HepG2 (cell line): ENCODE results near the gene SYT11. TPM values are rescaled to one million over a fixed set of nuclear protein-coding genes. Genes with fewer than 3 reads are reported as not detected.
A peak's percentile ranks its signal among the peaks of the same experiment; 100 is the strongest.

Experiments
- FOSL2 ChIP-seq: sonication (generic); formaldehyde crosslinking; IDR thresholded peaks from 2 replicates; pipeline ENCODE4 v1.4.0; 2020; ENCODE audit warnings: missing genetic modification reagents
- JARID2 ChIP-seq: sonication (generic); formaldehyde crosslinking; IDR thresholded peaks from 2 replicates; pipeline ENCODE4 v1.8.1; 2023; ENCODE audit warnings: missing genetic modification reagents, inconsistent platforms; ENCODE audit not compliant: insufficient replicate concordance
- MED8 ChIP-seq: sonication (generic); formaldehyde crosslinking; IDR thresholded peaks from 2 replicates; pipeline ENCODE4 v1.8.1; 2023; ENCODE audit warnings: mild to moderate bottlenecking, missing genetic modification reagents; ENCODE audit not compliant: insufficient replicate concordance
- MXD3 ChIP-seq: IDR thresholded peaks from 2 replicates; pipeline ENCODE4 v1.6.1; 2016; ENCODE audit warnings: mild to moderate bottlenecking, missing biosample characterization, missing genetic modification reagents
- SMARCC2 ChIP-seq: fragments of 450-650 bp; IDR thresholded peaks from 2 replicates; pipeline ENCODE4 v1.6.1; 2017; ENCODE audit warnings: antibody characterized with exemption, mild to moderate bottlenecking
- THAP11 ChIP-seq: IDR thresholded peaks from 2 replicates; pipeline ENCODE4 v1.6.1; 2016; ENCODE audit warnings: missing biosample characterization, missing genetic modification reagents
- ZBTB46 ChIP-seq: sonication (generic); formaldehyde crosslinking; IDR thresholded peaks from 2 replicates; pipeline ENCODE4 v1.4.0; 2020; ENCODE audit warnings: mild to moderate bottlenecking, missing genetic modification reagents, borderline replicate concordance
- ZFX ChIP-seq: sonication (generic); formaldehyde crosslinking; IDR thresholded peaks from 2 replicates; pipeline ENCODE4 v1.4.0; 2020; ENCODE audit warnings: mild to moderate bottlenecking, low read depth, missing genetic modification reagents, moderate library complexity
- ZNF18 ChIP-seq: sonication (generic); formaldehyde crosslinking; IDR thresholded peaks from 2 replicates; pipeline ENCODE4 v1.8.0; 2022; ENCODE audit warnings: mild to moderate bottlenecking, missing genetic modification reagents; ENCODE audit not compliant: insufficient replicate concordance
- polyA plus RNA-seq, 8 experiments: library from polyadenylated mRNA; depleted of rRNA in 3 of 8; stranded (reverse) in 7 of 8; unstranded in 1 of 8; fragments of >200 nt; fragmentation: Illumina TruSeq in 4 of 8; extraction: Trizol in 4 of 8; gene quantifications; 2 replicates each; pipeline versions ENCODE4 v1.2.1 to v1.2.3, GENCODE V29; 2011 to 2016; ENCODE audit warnings: low read depth in 4 of 8, missing spikeins in 1 of 8, mixed read lengths in 1 of 8; ENCODE audit not compliant: insufficient read depth in 1 of 8
- total RNA-seq, 5 experiments: library from RNA; depleted of rRNA; stranded (reverse); fragments of >200 nt; fragmentation: Illumina TruSeq; extraction: Trizol; gene quantifications; 2 replicates each; pipeline ENCODE4 v1.2.3, GENCODE V29; 2016; ENCODE audit warnings: low read depth in 1 of 5
- TF ChIP-seq, protein P1 (sequence below), 2 experiments: sonication (generic) in 1 of 2; formaldehyde crosslinking in 1 of 2; IDR thresholded peaks; 2 replicates each; pipeline versions ENCODE4 v1.6.1 to v1.9.0; 2014 to 2022; ENCODE audit warnings: antibody characterized with exemption in 1 of 2, borderline replicate concordance in 1 of 2, inconsistent platforms in 1 of 2, low read depth in 1 of 2, missing genetic modification reagents in 1 of 2
- TF ChIP-seq, protein P2 (sequence below): sonication (generic); formaldehyde crosslinking; IDR thresholded peaks from 2 replicates; pipeline ENCODE4 v1.9.0; 2021; ENCODE audit warnings: mild to moderate bottlenecking, missing genetic modification reagents

SYT11 gene
- total and polyA plus RNA-seq, 2 of the 13 experiments (the other 11 are each of a cell fraction or from before 2014, with no cell fraction given): 0.22 to 0.59 TPM

DNA sequence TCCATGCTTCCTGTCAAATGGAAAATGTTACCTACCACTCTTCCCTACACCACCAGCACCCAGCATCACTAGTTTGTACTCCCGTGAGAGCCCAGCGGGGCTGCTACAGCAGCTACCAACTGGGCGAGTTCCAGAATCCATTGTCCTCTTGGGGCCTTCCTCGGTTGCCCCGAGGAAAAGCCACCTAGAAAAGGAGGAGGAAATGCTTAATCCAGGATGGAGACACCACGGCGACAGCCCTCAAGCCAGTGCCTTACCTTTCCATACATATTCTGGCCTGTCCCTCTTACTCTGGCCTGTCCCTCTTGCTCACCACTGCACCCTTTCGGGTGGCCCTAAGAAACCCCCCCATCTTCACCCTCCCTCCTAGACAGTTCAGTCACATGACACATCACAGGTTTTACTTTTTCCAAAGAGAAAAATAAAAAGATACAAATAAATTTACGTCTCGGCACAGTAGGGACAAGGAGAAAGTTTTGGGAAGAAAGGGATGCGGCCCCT is 51.3 kb downstream of the SYT11 start (continued):
- TF ChIP-seq, protein P1, sequence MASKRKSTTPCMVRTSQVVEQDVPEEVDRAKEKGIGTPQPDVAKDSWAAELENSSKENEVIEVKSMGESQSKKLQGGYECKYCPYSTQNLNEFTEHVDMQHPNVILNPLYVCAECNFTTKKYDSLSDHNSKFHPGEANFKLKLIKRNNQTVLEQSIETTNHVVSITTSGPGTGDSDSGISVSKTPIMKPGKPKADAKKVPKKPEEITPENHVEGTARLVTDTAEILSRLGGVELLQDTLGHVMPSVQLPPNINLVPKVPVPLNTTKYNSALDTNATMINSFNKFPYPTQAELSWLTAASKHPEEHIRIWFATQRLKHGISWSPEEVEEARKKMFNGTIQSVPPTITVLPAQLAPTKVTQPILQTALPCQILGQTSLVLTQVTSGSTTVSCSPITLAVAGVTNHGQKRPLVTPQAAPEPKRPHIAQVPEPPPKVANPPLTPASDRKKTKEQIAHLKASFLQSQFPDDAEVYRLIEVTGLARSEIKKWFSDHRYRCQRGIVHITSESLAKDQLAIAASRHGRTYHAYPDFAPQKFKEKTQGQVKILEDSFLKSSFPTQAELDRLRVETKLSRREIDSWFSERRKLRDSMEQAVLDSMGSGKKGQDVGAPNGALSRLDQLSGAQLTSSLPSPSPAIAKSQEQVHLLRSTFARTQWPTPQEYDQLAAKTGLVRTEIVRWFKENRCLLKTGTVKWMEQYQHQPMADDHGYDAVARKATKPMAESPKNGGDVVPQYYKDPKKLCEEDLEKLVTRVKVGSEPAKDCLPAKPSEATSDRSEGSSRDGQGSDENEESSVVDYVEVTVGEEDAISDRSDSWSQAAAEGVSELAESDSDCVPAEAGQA (IDR thresholded peaks at IDR 0.05; ENCODE audit: low read depth): no peak
- TF ChIP-seq, protein P1 (CRISPR knock-in tag; IDR thresholded peaks at IDR 0.05; ENCODE audit: borderline replicate concordance): no peak
- no peak for TF ChIP-seq JARID2 (CRISPR knock-in tag)
- TF ChIP-seq THAP11: peak; percentile 33; the same call in 1 of the 2 replicates
- TF ChIP-seq SMARCC2: no peak
- TF ChIP-seq FOSL2 (CRISPR knock-in tag): no peak; the same call in 1 of the 2 replicates
- TF ChIP-seq, protein P2, sequence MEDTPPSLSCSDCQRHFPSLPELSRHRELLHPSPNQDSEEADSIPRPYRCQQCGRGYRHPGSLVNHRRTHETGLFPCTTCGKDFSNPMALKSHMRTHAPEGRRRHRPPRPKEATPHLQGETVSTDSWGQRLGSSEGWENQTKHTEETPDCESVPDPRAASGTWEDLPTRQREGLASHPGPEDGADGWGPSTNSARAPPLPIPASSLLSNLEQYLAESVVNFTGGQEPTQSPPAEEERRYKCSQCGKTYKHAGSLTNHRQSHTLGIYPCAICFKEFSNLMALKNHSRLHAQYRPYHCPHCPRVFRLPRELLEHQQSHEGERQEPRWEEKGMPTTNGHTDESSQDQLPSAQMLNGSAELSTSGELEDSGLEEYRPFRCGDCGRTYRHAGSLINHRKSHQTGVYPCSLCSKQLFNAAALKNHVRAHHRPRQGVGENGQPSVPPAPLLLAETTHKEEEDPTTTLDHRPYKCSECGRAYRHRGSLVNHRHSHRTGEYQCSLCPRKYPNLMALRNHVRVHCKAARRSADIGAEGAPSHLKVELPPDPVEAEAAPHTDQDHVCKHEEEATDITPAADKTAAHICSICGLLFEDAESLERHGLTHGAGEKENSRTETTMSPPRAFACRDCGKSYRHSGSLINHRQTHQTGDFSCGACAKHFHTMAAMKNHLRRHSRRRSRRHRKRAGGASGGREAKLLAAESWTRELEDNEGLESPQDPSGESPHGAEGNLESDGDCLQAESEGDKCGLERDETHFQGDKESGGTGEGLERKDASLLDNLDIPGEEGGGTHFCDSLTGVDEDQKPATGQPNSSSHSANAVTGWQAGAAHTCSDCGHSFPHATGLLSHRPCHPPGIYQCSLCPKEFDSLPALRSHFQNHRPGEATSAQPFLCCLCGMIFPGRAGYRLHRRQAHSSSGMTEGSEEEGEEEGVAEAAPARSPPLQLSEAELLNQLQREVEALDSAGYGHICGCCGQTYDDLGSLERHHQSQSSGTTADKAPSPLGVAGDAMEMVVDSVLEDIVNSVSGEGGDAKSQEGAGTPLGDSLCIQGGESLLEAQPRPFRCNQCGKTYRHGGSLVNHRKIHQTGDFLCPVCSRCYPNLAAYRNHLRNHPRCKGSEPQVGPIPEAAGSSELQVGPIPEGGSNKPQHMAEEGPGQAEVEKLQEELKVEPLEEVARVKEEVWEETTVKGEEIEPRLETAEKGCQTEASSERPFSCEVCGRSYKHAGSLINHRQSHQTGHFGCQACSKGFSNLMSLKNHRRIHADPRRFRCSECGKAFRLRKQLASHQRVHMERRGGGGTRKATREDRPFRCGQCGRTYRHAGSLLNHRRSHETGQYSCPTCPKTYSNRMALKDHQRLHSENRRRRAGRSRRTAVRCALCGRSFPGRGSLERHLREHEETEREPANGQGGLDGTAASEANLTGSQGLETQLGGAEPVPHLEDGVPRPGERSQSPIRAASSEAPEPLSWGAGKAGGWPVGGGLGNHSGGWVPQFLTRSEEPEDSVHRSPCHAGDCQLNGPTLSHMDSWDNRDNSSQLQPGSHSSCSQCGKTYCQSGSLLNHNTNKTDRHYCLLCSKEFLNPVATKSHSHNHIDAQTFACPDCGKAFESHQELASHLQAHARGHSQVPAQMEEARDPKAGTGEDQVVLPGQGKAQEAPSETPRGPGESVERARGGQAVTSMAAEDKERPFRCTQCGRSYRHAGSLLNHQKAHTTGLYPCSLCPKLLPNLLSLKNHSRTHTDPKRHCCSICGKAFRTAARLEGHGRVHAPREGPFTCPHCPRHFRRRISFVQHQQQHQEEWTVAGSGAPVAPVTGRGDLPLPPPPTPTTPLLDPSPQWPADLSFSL (CRISPR knock-in tag): no peak
- no peak for TF ChIP-seq MED8 (CRISPR knock-in tag)
- TF ChIP-seq ZFX (CRISPR knock-in tag): peak; percentile 50; the same call in 1 of the 2 replicates
- no peak for TF ChIP-seq MXD3
- no peak for TF ChIP-seq ZBTB46 (CRISPR knock-in tag)
- TF ChIP-seq ZNF18: no peak
